Measurements from ENCODE around the gene SLC11A2.
"Not testable (repeated sequence)": the region's sequence is repeated elsewhere in the genome, so short reads cannot be mapped to it uniquely, and the experiment has no call there.

SLC11A2 gene

DNA sequence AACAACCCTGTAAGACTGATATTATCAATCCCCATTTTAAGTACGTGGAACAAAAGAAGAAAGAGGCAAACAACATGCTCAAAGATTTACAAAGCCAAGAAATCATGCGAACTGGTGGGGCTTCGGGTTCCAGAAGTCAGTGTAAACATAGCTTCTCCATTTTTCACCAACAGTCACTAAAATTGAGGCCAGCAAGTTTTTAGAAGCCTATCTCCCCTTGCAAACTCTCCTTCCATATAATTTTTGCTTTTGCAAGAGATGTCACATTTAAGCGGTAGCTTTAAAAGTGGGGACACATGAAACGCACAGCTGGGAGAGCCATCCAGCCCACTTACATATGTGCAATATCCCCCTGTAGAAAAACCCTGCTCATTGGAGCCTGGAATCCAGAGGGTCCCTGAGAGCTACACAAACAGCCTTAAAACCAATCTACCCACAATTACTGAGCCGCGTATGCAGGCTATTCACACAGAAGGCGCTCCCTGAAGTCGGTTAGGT lies 797 bp downstream of the SLC11A2 start:
- peak; percentile 34 for DNase-seq

- DNase-seq = no peak
Measured at GRCh38 chr12:51023625-51024382, 2.4 kb downstream of the SLC11A2 start.

- DNase-seq = no peak
Measured at GRCh38 chr12:51021694-51022093, 4.5 kb downstream of the SLC11A2 start.

DNA sequence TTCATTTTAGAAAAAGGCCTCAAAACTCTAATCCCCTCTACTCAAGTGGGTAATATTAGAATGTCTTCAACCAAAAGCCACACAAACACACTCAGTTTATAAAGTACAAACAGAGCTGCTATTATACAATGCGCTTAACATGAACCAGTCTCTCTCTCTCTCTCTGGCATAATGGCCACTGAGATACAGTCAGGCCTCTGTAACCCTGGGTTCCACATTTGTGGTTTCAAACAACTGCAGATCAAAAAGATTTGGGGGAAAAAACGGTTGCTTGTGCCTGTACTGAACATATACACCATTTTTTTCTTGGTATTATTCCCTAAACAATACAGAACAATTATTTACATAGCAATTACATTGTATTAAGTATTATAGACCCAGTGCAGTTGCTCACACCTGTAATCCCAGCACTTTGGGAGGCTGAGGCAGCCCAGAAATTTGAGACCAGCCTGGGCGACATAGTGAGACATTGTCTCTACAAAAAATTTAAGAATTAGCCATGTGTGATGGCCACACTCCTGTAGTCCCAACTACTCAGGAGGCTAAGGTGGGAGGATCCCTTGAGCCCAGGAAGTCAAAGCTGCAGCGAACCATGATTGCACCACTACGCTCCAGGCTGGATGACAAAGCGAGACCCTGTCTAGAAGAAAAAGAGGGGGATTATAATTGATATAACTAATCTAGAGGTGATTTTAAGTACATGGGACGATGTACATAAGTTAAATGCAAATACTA lies 5.6 kb downstream of the SLC11A2 start:
- DNase-seq = no peak

DNA sequence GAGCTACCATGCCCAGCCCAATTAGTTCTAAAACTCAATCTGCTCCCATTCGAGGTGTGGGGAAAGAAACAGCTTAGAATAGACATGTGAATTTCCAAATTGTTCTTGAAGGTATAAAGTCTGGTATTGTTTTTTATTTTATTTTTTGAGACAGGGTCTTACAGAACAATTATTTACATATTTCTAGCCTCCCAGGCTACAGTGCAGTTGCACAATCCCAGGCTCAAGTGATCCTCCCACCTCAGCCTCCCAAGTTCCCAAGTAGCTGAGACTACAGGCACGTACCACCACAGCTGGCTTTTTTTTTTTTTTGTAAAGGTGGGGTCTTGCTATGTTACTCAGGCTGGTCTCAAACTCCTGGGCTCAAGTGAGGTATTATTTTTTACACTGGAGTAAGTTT lies 6.3 kb downstream of the SLC11A2 start:
- DNase-seq = no peak

DNA sequence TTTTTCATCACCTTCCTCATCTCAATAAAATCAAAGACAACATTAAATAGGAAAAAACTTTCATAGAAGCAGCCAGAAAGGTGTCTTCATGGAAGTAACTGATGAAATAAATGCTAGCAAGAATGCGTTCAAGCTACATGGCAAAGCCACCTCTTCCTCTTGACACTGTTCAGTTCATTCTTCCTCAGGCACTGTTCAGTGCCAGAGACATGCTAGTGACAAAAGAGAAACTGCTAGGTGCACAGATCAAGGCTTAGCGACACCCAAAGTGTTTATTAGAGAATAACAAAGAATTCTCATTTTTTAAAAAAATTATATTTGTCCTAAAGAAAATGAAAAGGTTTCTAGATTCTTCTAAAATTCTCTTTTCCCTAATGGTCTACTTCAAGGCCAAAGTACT lies 7.2 kb downstream of the SLC11A2 start:
- DNase-seq = no peak

GRCh38 chr12:51017452-51017851 lies 8.7 kb downstream of the SLC11A2 start:
- no peak for DNase-seq

GRCh38 chr12:51014467-51014866 lies 11.7 kb downstream of the SLC11A2 start:
- DNase-seq = not testable (repeated sequence)

GRCh38 chr12:51013441-51013840 lies 12.7 kb downstream of the SLC11A2 start:
- no peak for DNase-seq

- DNase-seq = no peak
Measured at GRCh38 chr12:51012570-51013236, 13.5 kb downstream of the SLC11A2 start.

GRCh38 chr12:51011955-51012354 lies 14.2 kb downstream of the SLC11A2 start:
- no peak for DNase-seq

DNA sequence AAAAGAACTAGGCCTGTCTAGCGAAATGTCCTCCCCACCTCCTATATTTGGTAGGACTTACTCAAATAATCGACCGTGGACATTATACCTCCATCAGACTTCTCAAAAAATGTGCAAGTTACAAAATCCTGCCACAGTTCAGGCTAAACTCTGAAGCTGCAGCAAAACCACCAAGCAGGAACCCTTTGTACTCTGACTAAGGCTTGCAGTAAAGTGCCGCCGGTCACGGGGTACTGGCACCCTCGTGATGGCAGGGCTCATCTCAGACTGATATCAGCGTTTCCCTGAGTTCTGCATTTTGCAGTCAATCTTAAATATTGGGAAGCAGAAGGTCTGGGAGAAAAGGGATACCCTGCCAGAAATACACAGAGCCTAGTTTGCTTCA lies 17.1 kb downstream of the SLC11A2 start:
- DNase-seq = peak; percentile 42

GRCh38 chr12:51008329-51009055 lies 17.7 kb downstream of the SLC11A2 start:
- no peak for DNase-seq

GRCh38 chr12:51005671-51006070 lies 20.5 kb downstream of the SLC11A2 start:
- DNase-seq = no peak

GRCh38 chr12:51005030-51005429 lies 21.2 kb downstream of the SLC11A2 start:
- no peak for DNase-seq

DNA sequence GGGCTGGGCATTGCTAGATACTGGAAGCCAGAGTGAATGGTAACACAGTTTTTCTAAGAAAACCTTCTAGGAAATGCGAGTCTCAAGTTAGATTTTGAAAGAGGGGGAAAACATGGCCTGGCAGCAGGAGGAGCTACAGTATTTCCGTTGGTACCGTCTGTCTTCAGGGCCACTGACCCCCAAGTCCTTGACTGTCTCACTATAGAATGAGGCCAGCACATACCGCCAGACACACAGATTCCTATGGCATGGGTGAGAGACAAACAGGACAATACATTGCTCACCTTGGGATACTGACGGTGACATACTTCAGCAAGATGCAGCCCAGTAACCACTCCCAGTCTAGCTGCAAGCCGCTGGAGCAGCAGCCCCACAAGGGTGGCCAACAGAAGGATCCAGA lies 21.7 kb downstream of the SLC11A2 start:
- no peak for DNase-seq

DNA sequence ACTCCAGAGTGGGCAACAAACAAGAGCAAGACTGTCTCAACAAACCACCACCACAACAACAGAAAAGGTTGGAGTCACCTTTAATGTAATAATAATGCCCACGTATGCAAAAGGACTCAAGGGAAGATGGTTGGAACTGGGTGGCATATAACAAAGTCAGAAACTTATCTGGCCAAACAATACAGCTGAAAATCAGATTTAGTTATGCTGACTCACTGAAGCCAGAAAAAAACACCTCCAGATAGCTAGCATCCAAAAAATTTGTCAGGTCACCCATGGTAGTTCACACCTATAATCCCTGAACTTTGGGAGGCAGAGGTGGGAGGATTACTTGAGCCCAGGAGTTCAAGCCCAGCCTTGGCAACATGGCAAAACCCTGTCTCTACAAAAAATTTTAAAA lies 24.4 kb downstream of the SLC11A2 start:
- no peak for DNase-seq

DNA sequence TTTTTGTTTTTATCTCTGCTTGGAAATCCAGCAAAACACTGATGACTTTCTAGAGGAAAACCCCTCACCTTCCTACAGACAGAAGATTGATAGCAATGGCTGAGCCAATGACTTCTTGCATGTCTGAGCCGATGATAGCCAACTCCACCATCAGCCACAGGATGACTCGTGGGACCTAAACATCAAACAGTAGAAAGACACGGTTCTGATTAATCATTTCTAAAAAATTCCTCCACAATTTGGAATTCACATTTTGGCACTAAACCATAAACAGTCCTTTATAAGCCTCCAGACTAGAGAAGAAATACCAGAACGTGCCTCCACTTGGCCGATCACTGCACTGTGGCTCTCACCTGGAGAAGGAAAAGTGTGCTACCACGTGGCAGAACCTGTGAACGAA lies 25.9 kb downstream of the SLC11A2 start:
- DNase-seq = no peak

GRCh38 chr12:50999093-50999492 lies 27.1 kb downstream of the SLC11A2 start:
- no peak for DNase-seq

DNA sequence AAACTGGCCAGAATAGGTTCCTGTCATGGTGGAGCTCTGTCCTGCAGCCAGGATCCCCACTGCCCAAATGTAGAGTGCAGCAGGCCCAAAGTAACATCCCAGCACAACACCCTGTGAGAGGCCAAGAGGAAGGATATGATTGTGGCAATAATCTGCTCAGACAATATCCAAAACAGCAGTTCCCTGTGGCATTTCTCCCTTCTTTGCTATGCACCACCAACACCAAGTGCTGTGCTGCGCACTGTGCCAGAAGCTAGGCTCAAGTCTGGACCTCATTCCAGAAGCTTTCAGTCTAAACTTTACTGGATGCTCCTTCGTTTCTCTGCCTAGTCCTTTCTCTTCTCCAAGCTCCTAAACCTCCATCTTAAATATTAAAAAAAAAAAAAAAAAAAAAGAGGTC lies 33.4 kb downstream of the SLC11A2 start:
- no peak for DNase-seq

DNA sequence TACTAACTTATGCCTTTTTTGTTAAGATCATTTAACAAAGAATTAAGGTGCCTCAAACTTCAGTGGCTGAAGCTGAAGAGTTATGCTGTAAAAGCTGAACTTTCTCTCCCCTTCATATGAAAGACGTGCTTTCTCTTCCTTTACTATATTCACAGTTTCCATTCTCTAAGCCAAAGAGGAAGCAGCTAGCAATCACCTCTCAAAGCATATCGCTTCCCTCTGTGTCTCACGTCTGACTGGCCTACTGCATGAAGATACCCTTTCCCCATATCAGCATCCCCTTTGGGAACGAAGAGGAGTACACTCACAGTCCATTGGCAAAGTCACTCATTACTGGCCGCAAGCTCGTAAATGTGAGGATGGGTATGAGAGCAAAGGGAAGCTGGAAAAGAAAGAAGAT lies 34.9 kb downstream of the SLC11A2 start:
- no peak for DNase-seq

GRCh38 chr12:50990791-50991190 lies 35.4 kb downstream of the SLC11A2 start:
- DNase-seq = no peak

GRCh38 chr12:50990147-50990727 lies 35.9 kb downstream of the SLC11A2 start:
- DNase-seq = no peak
